ENCODE measurements around the gene GPD2.

Gene GPD2

GRCh38 chr2:156435718-156436496, at the start of gene GPD2:
Gene GPD2 (plus strand): TSS chr2:156436379. CDS start chr2:156476106, 39,727 bp downstream.
- peak; percentile 59 to 65 for DNase-seq

GRCh38 chr2:156394033-156394741, 42.0 kb upstream of the GPD2 start:
- DNase-seq = no peak

GRCh38 chr2:156396126-156396525, 40.1 kb upstream of the GPD2 start:
- DNase-seq = no peak

GRCh38 chr2:156397229-156397628, 39.0 kb upstream of the GPD2 start:
- no peak for DNase-seq

GRCh38 chr2:156398176-156398575, 38.0 kb upstream of the GPD2 start:
- no peak for DNase-seq

- DNase-seq = no peak
Measured at GRCh38 chr2:156399224-156399949, 36.8 kb upstream of the GPD2 start.

- peak; percentile 39 to 58 for DNase-seq
Measured at GRCh38 chr2:156399950-156400705, 36.1 kb upstream of the GPD2 start.

- peak; percentile 83 to 91 for DNase-seq
Measured at GRCh38 chr2:156400706-156401678, 35.2 kb upstream of the GPD2 start.

GRCh38 chr2:156401861-156402260, 34.3 kb upstream of the GPD2 start:
- no peak for DNase-seq

- DNase-seq = peak in 1 of 2 donors; percentile 74
Measured at GRCh38 chr2:156405586-156405985, 30.6 kb upstream of the GPD2 start.

- DNase-seq = no peak
Measured at GRCh38 chr2:156411835-156412234, 24.3 kb upstream of the GPD2 start.

- DNase-seq = no peak
Measured at GRCh38 chr2:156421851-156422250, 14.3 kb upstream of the GPD2 start.

- DNase-seq = no peak
Measured at GRCh38 chr2:156423674-156424282, 12.4 kb upstream of the GPD2 start.

- DNase-seq = no peak
Measured at GRCh38 chr2:156427074-156427473, 9.1 kb upstream of the GPD2 start.

GRCh38 chr2:156429211-156429610, 7.0 kb upstream of the GPD2 start:
- no peak for DNase-seq

- no peak for DNase-seq
Measured at GRCh38 chr2:156430236-156430979, 5.8 kb upstream of the GPD2 start.

- no peak for DNase-seq
Measured at GRCh38 chr2:156430980-156431358, 5.2 kb upstream of the GPD2 start.

- DNase-seq = peak in 1 of 2 donors; percentile 17
Measured at GRCh38 chr2:156434461-156435291, 1.5 kb upstream of the GPD2 start.

- DNase-seq = no peak
Measured at GRCh38 chr2:156435396-156435717, 822 bp upstream of the GPD2 start.

All from CD4-positive, alpha-beta T cell treated with Interleukin-1 beta for 1 hour (primary cell).